HG02642 (cell line): ENCODE data around the gene WDR73.
"Not testable (repeated sequence)": the region's sequence is repeated elsewhere in the genome, so short reads cannot be mapped to it uniquely, and the experiment has no call there.

Experiments used
- ATAC-seq: cut with Tn5 transposase; IDR thresholded peaks from one replicate; pipeline ENCODE4 v1.9.1; 2021; ENCODE audit warnings: mild to moderate bottlenecking; ENCODE audit not compliant: unreplicated experiment, poor library complexity

WDR73 gene

DNA sequence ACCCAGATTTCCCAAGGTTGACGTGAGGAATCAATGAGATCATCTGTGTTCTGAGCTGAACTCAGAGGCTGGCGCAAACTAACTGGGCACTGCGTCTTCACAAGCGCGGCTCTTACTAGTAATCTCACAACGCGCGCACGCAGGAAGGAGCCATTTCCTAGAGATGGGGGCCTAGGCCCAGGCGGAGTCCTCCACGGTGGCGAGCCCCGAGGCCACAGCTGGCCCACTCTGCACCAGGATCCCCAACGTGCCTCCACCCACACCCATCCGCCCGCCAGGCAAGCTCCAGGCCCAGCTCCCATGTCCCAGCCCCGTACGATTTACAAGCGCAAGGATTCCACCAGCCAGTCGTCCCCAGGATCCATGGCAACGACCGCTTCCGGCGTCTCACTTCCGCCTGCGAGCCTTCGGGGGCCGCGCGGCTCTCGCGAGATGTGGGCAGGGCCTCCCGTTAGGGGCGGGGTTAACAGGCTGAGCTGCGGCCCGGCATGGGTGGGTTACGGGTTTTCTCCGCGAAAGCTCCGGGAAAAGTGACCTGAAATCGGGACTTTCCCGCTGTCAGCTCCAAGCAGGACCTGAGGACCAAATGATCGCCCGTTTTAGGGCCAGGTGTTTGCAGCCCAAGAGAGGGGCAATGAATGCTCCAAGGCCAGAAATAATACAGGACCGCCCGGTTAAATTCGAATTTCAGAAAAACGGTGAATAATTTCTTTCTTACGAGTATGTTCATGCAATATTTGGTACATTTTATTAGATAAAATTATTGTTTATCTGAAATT lies at the start of gene WDR73:
TSS of gene WDR73 (minus strand) at position 374 of the 779 bp plus-strand sequence. CDS start at position 365, 9 bp downstream.
- peak; percentile 87 for ATAC-seq

DNA sequence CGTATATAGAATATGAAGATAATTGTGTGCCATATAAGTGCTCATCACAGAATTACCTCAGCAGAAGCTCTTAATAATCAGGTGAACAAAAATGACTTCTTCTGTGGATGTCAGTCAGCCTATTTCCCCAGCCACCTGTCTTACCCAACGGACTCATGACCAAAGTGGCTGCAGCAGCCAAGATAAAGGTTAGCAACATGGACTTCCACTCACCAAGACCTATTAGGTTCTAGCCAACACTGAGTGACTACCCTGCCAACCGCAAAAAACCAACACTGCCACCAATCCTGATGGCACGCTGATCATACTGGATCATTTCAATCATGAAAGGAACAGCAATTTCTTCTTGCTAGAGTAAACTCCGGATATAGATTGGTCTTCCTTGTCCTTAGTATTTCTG lies 49.7 kb upstream of the WDR73 start:
- ATAC-seq = no peak

DNA sequence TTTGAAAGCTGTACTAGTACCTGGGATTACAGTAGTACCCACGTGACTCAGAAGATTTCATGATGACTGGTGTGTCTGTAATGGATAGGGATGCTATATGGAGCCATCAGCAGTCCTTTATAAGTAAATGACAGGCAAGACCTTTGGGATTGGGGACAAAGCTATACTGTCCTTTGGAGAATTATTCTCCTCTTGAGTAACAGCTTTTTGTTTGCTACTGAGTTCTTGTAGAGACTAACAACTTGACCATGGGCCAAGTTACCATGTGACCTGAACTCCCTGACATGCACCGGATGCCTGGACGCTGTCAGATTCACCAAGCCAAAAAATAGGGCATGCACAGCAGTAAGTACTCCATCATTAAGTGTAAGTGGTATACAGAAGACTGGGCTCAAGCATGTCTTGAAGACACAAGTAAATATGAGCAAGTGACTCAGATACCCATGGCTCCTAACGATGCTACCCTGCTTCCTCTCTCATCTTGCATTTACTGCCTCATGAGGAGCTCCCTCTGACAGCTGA lies 48.9 kb upstream of the WDR73 start:
- no peak for ATAC-seq

DNA sequence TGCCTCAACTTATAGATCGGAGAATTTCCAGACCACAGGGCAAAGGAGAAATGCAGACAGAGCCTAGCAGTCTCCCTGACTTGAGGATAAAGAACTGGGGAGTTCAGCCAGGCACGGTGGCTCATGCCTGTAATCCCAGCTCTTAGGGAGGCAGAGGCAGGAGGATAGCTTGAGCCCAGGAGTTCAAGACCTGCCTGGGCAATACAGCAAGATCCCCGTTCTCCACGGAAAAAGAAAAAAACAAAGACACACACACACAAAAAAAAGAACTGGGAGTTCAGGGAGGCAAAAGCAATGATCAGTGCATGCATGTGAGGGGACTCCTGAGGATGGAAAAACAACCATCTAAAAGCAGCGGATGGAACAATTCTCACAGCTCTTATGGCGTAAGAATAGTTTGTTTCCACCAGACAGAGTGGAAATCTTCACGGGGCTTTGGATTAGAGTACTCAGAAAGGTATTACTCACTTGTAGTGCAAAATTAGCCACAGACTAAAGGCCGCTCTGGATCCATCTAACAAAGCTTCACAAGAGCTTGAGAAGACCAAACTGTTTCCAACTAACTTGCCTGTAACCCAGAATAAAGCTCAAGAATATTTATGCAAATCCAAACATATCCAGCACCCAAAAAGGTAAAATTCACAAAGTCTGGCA lies 45.6 kb upstream of the WDR73 start:
- no peak for ATAC-seq

DNA sequence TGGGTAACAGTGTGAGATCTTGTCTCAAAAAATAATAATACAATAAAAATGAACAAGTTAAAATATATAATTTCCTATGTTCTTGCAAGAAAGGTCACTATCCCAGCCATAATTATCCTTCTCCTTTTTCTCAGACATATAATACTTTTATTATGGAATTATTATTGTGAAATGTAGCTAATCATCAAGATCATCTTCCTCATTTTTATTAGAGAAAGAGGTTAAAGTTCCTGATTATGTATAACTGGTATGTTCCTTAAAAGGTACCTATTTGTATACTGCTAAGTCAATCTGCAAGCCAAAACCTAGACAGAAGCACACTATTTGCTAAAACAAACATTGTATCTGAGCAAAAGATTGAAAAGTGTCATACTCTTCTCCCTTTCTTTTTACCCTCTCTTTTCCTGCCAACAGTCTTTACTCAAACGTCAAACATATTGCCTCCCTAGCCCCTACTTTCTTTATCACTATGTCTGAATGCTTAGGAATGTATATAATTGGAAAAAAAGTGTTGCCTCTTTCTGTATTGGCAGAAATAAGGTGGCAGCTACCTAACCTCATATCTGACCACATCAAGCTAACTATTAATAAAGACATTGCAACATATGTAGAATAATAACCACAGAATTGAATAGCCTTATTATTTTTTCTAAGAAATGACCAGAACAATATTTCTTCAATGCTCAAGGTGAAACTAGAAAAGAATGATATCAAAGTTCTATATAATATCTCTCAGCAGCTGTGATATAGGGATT lies 43.3 kb upstream of the WDR73 start:
- no peak for ATAC-seq

DNA sequence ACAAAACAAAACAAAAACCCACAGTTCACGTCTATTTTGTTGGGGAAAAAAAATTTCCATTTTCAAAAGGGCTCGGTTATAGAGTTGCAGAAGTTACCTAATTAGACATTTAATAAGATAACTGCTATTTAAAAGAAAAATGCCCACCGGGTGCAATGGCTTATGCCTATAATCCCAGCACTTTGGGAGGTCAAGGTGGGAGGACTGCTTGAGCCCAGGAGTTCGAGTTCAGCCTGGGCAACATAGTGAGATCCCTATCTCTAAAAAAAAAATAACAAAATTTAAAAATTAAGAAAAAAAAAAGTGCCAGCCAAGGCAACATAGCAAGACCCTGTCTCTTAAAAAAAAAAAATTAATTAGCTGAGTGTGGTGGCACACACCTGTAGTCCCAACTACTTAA lies 42.7 kb upstream of the WDR73 start:
- ATAC-seq = no peak

DNA sequence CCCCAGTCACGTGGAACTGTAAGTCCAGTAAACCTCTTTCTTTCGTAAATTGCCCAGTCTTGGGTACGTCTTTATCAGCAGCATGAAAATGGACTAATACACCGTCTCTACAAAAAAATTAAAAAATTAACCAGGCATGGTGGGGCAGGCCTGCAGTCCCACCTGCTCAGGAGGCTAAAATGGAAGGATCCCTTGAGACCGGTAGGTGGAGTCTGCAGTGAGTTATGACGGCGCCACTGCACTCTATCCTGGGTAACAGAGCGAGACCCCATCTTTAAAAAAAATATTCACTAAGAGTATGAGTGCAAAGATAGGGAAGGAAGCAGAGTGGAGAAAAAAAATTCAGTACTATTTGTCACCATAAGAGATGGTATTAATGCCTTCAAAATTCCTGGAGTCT lies 36.3 kb upstream of the WDR73 start:
- ATAC-seq = no peak

DNA sequence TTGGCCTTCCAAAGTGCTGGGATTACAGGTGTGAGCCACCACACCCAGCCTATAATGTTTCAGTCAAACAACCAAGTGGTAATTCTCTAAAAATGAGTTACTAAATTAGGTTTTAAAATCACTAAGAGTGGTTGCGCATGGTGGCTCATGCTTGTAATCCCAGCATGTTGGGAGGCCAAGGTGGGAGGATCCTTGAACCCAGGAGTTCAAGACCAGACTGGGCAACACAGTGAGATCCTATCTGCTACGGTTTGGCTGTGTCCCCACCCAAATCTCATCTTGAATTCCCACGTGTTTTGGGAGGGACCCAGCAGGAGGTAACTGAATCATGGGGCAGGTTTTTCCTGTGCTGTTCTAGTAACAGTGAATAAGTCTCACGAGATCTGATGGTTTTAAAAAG lies 35.8 kb upstream of the WDR73 start:
- ATAC-seq = no peak

DNA sequence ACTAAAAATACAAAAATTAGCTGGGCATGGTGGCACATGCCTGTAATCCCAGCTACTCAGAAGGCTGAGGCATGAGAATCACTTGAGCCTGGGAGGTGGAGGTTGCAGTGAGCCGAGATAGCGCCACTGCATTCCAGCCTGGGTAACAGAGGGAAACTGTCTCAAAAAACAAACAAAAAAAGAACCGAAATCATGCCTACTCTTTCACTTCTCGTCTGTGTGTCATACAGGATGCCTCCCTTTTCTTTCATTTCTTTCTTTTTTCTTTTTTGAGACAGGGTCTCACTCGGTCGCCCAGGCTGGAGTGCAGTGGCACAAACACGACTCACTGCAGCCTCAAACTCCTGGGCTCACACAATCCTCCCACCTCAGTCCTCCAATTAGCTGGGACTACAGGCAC lies 32.4 kb upstream of the WDR73 start:
- not testable (repeated sequence) for ATAC-seq

DNA sequence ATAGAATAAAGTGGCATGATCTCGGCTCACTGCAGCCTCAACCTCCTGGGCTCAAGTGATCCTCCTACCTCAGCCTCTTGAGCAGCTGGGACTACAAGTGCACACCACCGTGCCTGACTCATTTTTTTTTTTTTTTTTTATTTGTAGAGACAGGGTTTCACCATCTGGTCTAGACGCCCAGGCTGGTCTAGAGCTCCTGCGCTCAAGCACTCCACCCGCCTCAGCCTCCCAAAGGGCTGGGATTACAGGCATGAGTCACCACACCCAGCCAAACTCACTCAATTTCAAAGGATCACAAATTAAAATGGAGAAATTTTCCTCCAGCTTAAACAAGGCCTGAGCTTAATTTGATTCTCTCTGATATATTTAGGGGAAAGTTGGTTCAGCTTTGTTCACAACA lies 31.2 kb upstream of the WDR73 start:
- no peak for ATAC-seq

DNA sequence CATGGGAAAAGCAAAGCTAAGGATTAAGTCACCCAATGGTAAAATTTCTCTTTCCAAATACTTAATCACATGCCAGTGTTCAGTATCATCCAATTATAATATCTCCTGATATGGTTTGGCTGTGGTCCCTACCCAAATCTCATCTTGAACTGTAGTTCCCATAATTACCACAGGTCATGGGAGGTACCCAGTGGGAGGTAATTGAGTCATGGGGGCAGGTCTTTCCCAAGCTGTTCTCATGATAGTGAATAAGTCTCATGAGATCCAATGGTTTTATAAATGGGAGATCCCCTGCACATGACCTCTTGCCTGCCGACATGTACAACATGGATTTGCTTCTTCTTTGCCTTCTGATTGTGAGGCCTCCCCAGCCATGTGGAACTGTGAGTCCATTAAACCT lies 30.0 kb upstream of the WDR73 start:
- no peak for ATAC-seq

DNA sequence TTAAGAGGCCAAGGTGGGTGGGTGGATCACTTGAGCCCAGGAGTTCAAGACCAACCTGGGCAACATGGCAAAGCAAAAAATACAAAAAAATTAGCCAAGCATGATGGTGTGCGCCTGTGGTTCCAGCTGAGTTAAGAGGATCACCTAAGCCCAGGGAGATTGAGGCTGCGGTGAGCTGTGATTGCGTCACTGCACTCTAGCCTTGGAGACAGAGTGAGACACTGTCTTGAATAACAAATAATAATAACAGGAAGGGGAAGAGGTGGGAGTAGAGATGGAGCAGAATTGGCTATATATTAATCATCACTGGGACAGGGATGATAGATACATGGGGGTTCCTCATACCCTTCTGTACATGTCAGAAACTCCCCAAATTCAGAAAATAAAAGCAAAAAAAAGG lies 27.7 kb upstream of the WDR73 start:
- no peak for ATAC-seq

DNA sequence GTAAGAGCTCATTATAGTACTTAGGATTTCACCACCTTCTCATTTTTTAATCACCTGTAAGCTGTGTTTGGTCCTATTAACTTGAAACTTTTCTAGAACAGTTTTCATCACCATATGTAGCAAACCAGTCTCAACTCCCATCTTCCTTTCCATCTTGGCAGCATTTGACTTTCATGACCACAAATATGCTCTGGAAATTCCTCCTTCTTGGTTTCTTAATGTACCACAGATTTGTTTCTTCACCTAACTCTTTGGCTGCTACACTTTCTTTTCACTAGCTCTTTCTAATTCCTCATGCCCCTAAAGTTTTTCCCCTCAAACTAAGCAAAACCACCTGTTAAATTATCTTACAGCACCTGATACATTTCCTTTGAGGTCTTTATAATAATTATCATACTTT lies 17.1 kb upstream of the WDR73 start:
- ATAC-seq = no peak

DNA sequence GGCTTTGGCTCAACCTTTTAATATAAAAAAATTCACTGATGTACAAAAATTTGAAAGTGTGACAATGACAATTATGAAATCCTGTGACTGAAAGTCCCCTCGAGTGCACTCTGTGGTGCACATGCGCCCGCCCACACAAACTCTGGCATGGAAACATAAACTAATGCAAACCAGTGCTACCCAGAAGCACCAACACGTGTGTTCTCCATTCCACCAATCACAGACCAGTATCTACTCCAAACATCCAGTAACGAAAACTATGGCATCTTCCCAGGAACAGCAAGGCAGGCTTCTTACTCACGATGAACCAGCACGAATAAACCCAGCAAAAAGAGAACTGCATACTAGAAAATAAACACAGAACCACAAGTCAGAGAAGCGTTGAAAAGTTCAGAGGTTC lies 15.6 kb upstream of the WDR73 start:
- no peak for ATAC-seq

DNA sequence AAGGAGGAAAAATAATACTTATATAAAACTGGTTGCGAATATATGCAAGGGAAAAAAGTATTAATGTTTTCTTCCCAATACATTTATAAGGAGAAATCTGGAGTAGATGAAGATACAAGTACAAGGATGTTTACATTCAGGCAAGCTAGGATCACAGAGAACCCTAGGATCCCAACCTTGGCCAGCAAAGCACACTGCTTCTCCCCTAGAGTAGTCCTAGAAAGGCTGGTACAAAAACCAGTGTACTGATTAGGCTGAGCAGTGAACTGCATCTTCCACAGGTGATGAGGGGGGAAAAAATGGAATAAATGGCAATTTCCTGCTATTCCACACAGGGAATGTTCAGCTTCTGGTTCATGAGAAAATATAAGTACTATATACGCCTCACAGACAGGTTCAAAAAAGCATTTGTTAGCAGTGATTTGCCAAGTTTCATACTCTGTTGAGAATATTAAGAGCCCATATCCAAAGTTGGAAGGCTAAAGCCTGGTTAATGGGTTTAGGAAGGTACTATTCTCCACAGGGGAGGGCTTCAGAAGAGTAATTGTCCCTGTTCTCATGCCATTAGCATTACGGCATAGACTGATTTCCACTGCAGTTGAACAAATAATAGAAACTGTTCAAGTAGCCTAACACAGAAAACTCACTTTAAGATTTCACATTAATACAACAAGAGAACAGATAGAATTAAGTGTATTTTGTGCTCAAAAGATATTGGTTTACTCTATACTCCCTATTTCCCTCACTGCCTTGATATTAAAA lies 14.3 kb upstream of the WDR73 start:
- no peak for ATAC-seq

DNA sequence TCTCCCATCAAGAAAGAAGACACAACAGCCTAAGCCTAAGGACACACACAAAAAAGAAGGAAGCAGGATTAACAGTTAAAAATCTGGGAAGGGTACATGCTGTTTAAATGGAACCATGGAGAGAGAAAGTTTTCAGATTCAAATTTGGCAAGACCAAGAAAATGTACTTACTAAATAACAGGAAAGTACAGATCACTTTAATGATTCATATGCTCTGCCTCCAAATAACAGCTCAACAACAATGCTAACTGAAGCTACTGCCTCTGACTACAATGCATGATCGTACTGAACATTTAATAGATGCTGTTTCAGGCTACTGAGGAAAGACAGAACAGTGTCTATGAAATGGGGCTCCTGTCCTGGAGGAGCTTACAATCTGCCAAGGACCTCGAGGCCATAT lies 12.3 kb upstream of the WDR73 start:
- no peak for ATAC-seq

DNA sequence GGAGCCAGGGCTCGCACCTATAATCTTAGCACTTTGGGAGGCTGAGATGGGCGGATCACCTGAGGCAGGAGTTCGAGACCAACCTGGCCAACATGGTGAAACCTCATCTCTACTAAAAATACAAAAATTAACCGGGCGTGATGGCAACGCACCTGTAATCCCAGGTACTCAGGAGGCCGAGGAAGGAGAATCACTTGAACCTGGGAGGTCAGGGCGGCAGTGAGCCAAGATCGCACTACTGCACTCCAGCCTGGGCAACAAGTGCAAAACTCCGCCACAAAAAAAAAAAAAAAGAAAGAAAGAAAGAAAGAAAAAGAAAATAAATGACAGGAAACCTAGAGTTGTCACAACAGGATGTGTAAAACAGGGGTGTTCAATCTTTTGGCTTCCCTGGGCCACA lies 6.9 kb upstream of the WDR73 start:
- no peak for ATAC-seq

DNA sequence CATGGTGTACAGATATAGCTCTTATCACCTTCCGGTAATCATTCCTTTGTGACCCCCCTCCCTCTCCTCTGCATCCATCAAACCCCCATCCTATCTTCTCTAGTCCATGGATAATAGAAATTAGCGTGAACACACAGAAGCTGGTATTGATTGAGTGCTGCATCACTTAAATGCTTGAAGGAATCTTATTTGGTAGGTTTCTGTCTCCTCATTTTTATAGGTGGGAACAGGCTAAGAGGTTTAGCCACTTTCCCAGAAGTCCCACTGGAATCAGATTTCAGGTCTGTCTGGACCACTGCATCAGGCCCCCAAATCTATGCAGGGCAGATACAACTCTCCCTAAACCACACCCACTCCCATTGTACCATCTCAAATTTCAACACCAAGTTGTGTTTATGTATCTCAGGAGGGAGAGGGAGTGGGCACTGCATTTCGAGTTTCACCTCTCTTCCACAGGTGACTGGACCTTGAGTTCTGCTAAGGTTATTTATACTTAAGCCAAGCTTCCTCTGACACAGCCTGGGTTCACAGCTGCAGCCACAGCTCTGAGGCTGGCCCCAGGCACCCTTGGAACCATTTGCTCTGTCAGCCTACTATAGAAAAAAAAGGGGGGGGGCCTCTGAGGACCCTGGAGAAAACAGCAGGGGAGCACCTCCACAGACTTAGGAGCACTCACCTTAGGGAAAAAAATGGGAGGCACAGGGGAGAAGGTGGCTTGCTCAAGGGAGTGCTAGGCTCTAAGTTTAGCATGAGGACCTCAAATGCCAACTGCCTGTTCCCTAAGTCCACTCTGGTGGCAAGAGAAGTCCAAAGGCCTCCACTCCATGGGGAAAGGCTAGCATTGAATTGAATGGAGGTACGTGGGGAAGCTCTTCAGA lies 6.1 kb upstream of the WDR73 start:
- no peak for ATAC-seq

DNA sequence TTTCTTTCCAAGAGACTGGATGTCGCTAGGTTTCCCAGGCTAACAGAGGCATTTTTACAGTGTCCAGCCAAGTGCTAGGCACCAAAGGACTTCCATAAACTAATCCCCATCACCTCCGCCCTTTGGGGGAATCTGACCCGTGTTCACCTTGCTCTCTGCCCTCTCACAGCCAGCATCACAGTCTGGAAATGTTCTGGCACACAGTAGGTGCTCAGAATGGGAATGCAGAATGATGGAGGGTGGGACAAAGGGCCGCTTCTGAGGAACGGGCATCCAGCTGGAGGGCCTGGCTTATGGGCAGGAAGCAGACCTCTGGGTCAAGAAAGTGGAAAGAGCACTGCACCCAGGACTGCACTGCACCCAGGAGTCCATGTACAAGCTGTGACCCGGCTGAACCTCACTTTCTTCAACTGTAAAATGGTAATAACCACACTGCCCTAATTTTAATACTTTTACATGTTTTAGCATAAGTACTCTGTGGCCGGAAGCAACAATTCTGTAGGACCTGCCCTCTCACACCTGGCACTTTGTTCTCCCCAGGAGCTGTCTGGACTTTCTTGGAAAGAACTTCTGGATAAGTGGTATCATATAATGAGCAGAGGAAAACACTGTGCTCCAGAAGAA lies 4.8 kb upstream of the WDR73 start:
- no peak for ATAC-seq
